K562 (cell line): ENCODE results near the gene MMP23B. TPM values are rescaled to one million over a fixed set of nuclear protein-coding genes. Genes with fewer than 3 reads are reported as not detected.
A peak's percentile ranks its signal among the peaks of the same experiment; 100 is the strongest.

ENCODE experiments used
- ARID4B ChIP-seq: sonication (generic); formaldehyde crosslinking; IDR thresholded peaks from 2 replicates; pipeline ENCODE4 v1.8.0; 2022; ENCODE audit warnings: mild to moderate bottlenecking, missing genetic modification reagents
- CTCF ChIP-seq, 3 experiments: IDR thresholded peaks in 2 of 3; conservative IDR thresholded peaks in 1 of 3; 2 replicates each; pipeline ENCODE4 v1.5.1; 2011 to 2012; ENCODE audit warnings: low read length in 3 of 3, mild to moderate bottlenecking in 3 of 3, control low read depth in 2 of 3, improper control_type of control experiment in 1 of 3, inconsistent platforms in 1 of 3, low read depth in 1 of 3, mixed read lengths in 1 of 3, moderate library complexity in 1 of 3; ENCODE audit not compliant: insufficient read depth in 2 of 3
- IRF1 ChIP-seq: sonication (generic); formaldehyde crosslinking; IDR thresholded peaks from 2 replicates; pipeline ENCODE4 v1.8.0; 2022; ENCODE audit warnings: missing genetic modification reagents, mild to moderate bottlenecking, borderline replicate concordance
- JUND ChIP-seq, 2 experiments: IDR thresholded peaks; 2 replicates in 1 of 2; 3 replicates in 1 of 2; pipeline ENCODE4 v1.6.1; 2011; ENCODE audit warnings: borderline replicate concordance in 2 of 2, low read depth in 2 of 2, low read length in 2 of 2, improper control_type of control experiment in 1 of 2, missing biosample characterization in 1 of 2, missing genetic modification characterization in 1 of 2, missing genetic modification reagents in 1 of 2
- LEF1 ChIP-seq: fragments of 450-650 bp; IDR thresholded peaks from 2 replicates; pipeline ENCODE4 v1.6.1; 2016; ENCODE audit warnings: mild to moderate bottlenecking
- RBFOX2 ChIP-seq: fragments of 200-400 bp; formaldehyde crosslinking; IDR thresholded peaks from 2 replicates; pipeline ENCODE4 v1.6.1; 2017; ENCODE audit warnings: low read depth, mild to moderate bottlenecking, low read length, moderate library complexity
- SMARCA4 ChIP-seq: fragments of 450-650 bp; IDR thresholded peaks from 2 replicates; pipeline ENCODE4 v1.6.1; 2016
- THAP12 ChIP-seq: fragments of 250-450 bp; sonication (Bioruptor Pico); IDR thresholded peaks from 2 replicates; pipeline ENCODE4 v1.9.0; 2021; ENCODE audit warnings: mild to moderate bottlenecking, inconsistent platforms
- ZC3H4 ChIP-seq: sonication (generic); formaldehyde crosslinking; IDR thresholded peaks from 2 replicates; pipeline ENCODE4 v1.9.0; 2021; ENCODE audit warnings: missing genetic modification reagents, borderline replicate concordance
- ZNF263 ChIP-seq: sonication (generic); formaldehyde crosslinking; IDR thresholded peaks from 2 replicates; pipeline ENCODE4 v1.8.0; 2022; ENCODE audit warnings: mild to moderate bottlenecking, missing genetic modification reagents, borderline replicate concordance
- ZNF280A ChIP-seq: fragments of 450-650 bp; IDR thresholded peaks from 2 replicates; pipeline ENCODE4 v1.6.1; 2018; ENCODE audit warnings: mild to moderate bottlenecking, low read depth; ENCODE audit not compliant: partially characterized antibody
- ZNF57 ChIP-seq: fragments of 450-650 bp; formaldehyde crosslinking; IDR thresholded peaks from 2 replicates; pipeline ENCODE4 v1.4.0; 2020; ENCODE audit warnings: mild to moderate bottlenecking, moderate library complexity
- ZNF695 ChIP-seq: fragments of 450-650 bp; formaldehyde crosslinking; IDR thresholded peaks from 2 replicates; pipeline ENCODE4 v1.4.0; 2020; ENCODE audit warnings: mild to moderate bottlenecking, moderate library complexity
- polyA plus RNA-seq, 8 experiments: library from polyadenylated mRNA; depleted of rRNA in 4 of 8; stranded (reverse) in 5 of 8; unstranded in 3 of 8; fragments of >200 nt; fragmentation: Nextera tagmentation in 2 of 8; fragmentation: Illumina TruSeq in 1 of 8; extraction: Ambion mirVana in 2 of 8; extraction: Trizol in 1 of 8; gene quantifications; 2 replicates each; pipeline versions ENCODE4 v1.2.1 to v1.2.3, GENCODE V29; 2011 to 2014; ENCODE audit warnings: inconsistent platforms in 1 of 8, missing spikeins in 1 of 8
- total RNA-seq, 7 experiments: library from RNA; depleted of rRNA in 6 of 7; stranded (reverse); fragments of >200 nt in 6 of 7; fragmentation: Illumina TruSeq in 2 of 7; extraction: Trizol in 2 of 7; gene quantifications; 2 replicates each; pipeline versions ENCODE4 v1.2.1 to v1.2.3, GENCODE V29; 2011 to 2021; ENCODE audit warnings: low replicate concordance in 1 of 7

The MMP23B gene
- total and polyA plus RNA-seq, 9 of the 15 experiments (the other 6 are each of a cell fraction or from before 2014, with no cell fraction given), result 0.28 to 1.2 (median 0.41) TPM; not detected in 5

- peak; percentile 54; the same call in 1 of the 2 replicates for TF ChIP-seq ARID4B
- TF ChIP-seq RBFOX2, result peak; percentile 21; the same call in 1 of the 2 replicates
- no peak for TF ChIP-seq ZNF280A
- no peak for TF ChIP-seq ZNF57 (CRISPR knock-in tag)
- peak; percentile 44; the same call in 1 of the 2 replicates for TF ChIP-seq SMARCA4
- TF ChIP-seq ZNF695 (CRISPR knock-in tag), result no peak
- TF ChIP-seq JUND (IDR thresholded peaks at IDR 0.05; ENCODE audit: borderline replicate concordance, low read depth, low read length), result peak; percentile 93
- peak; percentile 69; the same call in 2 of the 3 replicates for TF ChIP-seq JUND (tag; IDR thresholded peaks at IDR 0.05; ENCODE audit: borderline replicate concordance, low read depth, low read length)
- TF ChIP-seq IRF1 (CRISPR knock-in tag), result no peak
- TF ChIP-seq LEF1, result peak; percentile 54
- peak; percentile 57 for TF ChIP-seq ZNF263 (CRISPR knock-in tag)
- peak; percentile 17 to 32 (median 21); a peak in 3 of 6 replicates for TF ChIP-seq CTCF (IDR thresholded peaks at IDR 0.05 in 2 of 3, conservative IDR thresholded peaks at IDR 0.05 in 1 of 3; ENCODE audit: insufficient read depth in 2 of 3, low read depth in 1 of 3, low read length in 3 of 3)
- 0 out of 2 replicates have a peak, but pooled peaks have one; percentile 37 for TF ChIP-seq THAP12
- TF ChIP-seq ZC3H4, result 0 out of 2 replicates have a peak, but pooled peaks have one; percentile 49
These were observed 34.6 kb upstream of the MMP23B start (continued) for GRCh38 chr1:1597275-1597930.
